WERI-Rb-1 (cell line): ENCODE results near the gene CHST12.

Experiments used
- DNase-seq: peaks from one replicate; pipeline ENCODE4 v3.0.0-alpha.2; 2020
- H3K27ac ChIP-seq: fragments of 250-450 bp; sonication (Bioruptor Pico); 2 replicates; pipeline ENCODE4 v1.5.1; 2020; ENCODE audit warnings: mild to moderate bottlenecking, moderate library complexity
- H3K27me3 ChIP-seq: fragments of 250-450 bp; sonication (Bioruptor Pico); 2 replicates; pipeline ENCODE4 v1.5.1; 2021; ENCODE audit warnings: mild to moderate bottlenecking, low read depth, moderate library complexity; ENCODE audit not compliant: insufficient read depth, severe bottlenecking
- H3K36me3 ChIP-seq: fragments of 250-450 bp; sonication (Bioruptor Pico); 2 replicates; pipeline ENCODE4 v1.5.1; 2020; ENCODE audit warnings: mild to moderate bottlenecking, moderate library complexity
- H3K4me3 ChIP-seq: 2 replicates; pipeline ENCODE4 v1.5.1; 2011; ENCODE audit warnings: low read depth, mild to moderate bottlenecking, control low read depth, low read length
- H3K9me3 ChIP-seq: fragments of 250-450 bp; sonication (Bioruptor Pico); 2 replicates; pipeline ENCODE4 v1.5.1; 2021; ENCODE audit warnings: mild to moderate bottlenecking, moderate library complexity; ENCODE audit not compliant: severe bottlenecking
- CTCF ChIP-seq: IDR thresholded peaks from 2 replicates; pipeline ENCODE4 v1.5.1; 2011; ENCODE audit warnings: low read depth, mild to moderate bottlenecking, control low read depth, inconsistent platforms, low read length

Gene CHST12

GRCh38 chr7:2357165-2357564 lies 46.2 kb upstream of the CHST12 start:
- Histone ChIP-seq H3K36me3 (peaks cover 66% of the 10 kb centered on the region), H3K4me3 (no peak overlapping the region)

GRCh38 chr7:2357571-2357970 lies 45.8 kb upstream of the CHST12 start:
- Histone ChIP-seq H3K27ac (no peak overlapping the region), H3K4me3 (no peak overlapping the region), H3K9me3 (no peaks in the 10 kb centered on the region), H3K36me3 (peaks cover 66% of the 10 kb centered on the region), H3K27me3 (no peaks in the 10 kb centered on the region)
- TF ChIP-seq CTCF, result no peak
- no peak for DNase-seq

More at GRCh38 chr7:2357165-2357564, 46.2 kb upstream of the CHST12 start:
- no peak for TF ChIP-seq CTCF
- DNase-seq, result no peak
- H3K9me3 ChIP-seq, result no peaks in the 10 kb centered on the region
- H3K27me3 ChIP-seq, result no peaks in the 10 kb centered on the region
- H3K27ac ChIP-seq, result no peak overlapping the region

GRCh38 chr7:2358968-2359527 lies 44.4 kb upstream of the CHST12 start:
- peaks cover 81% of the 10 kb centered on the region for H3K36me3 ChIP-seq
- no peaks in the 10 kb centered on the region for H3K27me3 ChIP-seq
- no peak for TF ChIP-seq CTCF
- H3K9me3 ChIP-seq, result no peaks in the 10 kb centered on the region
- peak; percentile 31 for DNase-seq
- peak overlapping the region; percentile 0; the same call in 1 of the 2 replicates for H3K4me3 ChIP-seq
- peak overlapping the region; percentile 43 for H3K27ac ChIP-seq

DNA sequence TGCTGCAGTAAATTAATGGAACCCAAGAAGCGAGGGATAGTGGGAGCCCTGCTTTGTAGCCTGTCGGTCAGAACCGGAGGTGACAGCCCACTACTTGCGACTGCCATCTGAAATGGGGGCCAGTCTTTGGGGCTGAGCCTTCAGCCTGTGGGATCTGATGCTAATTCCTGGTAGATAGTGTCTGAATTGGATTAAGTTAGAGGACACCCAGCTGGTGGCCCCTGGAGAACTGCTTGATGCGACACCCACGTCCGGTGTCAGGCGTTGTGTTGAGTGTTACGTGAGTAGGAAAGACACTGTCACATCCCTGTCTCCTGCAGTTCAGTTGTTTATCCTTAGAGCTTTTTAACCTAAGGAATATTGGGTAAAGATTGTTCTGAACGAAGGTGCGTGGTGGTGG lies 43.8 kb upstream of the CHST12 start:
- Histone ChIP-seq H3K27me3 (no peaks in the 10 kb centered on the region), H3K4me3 (peak overlapping the region; percentile 0; the same call in 1 of the 2 replicates), H3K36me3 (peaks cover 87% of the 10 kb centered on the region), H3K27ac (peak overlapping the region; percentile 43), H3K9me3 (no peaks in the 10 kb centered on the region)
- TF ChIP-seq CTCF, result no peak
- DNase-seq, result peak; percentile 51

DNA sequence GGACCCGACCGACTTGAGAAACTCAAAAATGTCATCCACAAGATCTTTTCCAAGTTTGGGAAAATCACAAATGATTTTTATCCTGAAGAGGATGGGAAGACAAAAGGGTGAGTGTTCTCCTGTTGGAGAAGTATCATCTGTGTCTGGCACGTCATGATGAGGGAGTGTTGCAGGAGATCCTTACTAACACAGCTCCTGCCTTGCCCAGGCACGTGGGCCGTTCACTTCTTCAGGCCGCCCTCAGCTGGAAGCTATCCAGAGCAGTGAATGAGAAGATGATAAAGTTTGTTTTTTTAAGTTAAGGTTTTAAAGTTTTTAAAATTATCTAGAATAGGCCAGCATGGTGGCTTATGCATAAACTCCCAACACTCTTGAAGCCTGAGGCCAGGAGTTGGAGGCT lies 42.6 kb upstream of the CHST12 start:
- no peak overlapping the region for H3K27ac ChIP-seq
- no peaks in the 10 kb centered on the region for H3K9me3 ChIP-seq
- no peak for TF ChIP-seq CTCF
- peaks cover 97% of the 10 kb centered on the region for H3K36me3 ChIP-seq
- no peak for DNase-seq
- no peaks in the 10 kb centered on the region for H3K27me3 ChIP-seq
- no peak overlapping the region for H3K4me3 ChIP-seq
